OCI-LY7 (cell line): Measurements from ENCODE around the gene FOXK1. TPM values are rescaled to one million over a fixed set of nuclear protein-coding genes. Genes with fewer than 3 reads are reported as not detected.

Experiments
- BruUV-seq: library from RNA; stranded (reverse); fragments of 400-500 nt; replicated peaks from 2 replicates; lab custom pipeline; 2021; lab: Mats Ljungman, UMichigan
- CTCF ChIA-PET: fragments of 300-600 bp; sonication (Branson Sonifier 250); formaldehyde crosslinking; loops from one replicate; lab custom pipeline; 2022; ENCODE audit warnings: antibody characterized with exemption; ENCODE audit not compliant: unreplicated experiment; lab: Charles Lee
- POLR2A ChIA-PET: fragments of 300-600 bp; sonication (Branson Sonifier 250); formaldehyde crosslinking; loops from one replicate; lab custom pipeline; 2022; ENCODE audit warnings: antibody characterized with exemption; lab: Charles Lee
- DNase-seq: peaks from one replicate; pipeline ENCODE4 v3.0.0-alpha.2; 2015; ENCODE audit warnings: low spot score
- H2AFZ ChIP-seq: fragments of 200-600 bp; sonication (generic), shearing (Covaris generic); 2 replicates; pipeline ENCODE4 v1.6.1; 2014; ENCODE audit warnings: mild to moderate bottlenecking, antibody characterized with exemption, low read length, moderate library complexity
- H3K27ac ChIP-seq: fragments of 200-600 bp; sonication (generic); 2 replicates; pipeline ENCODE4 v1.5.1; 2014; ENCODE audit warnings: mixed run types, low read depth, mild to moderate bottlenecking, moderate library complexity, low read length, inconsistent platforms; ENCODE audit not compliant: poor library complexity, severe bottlenecking
- H3K36me3 ChIP-seq: fragments of 200-600 bp; sonication (generic); 2 replicates; pipeline ENCODE4 v1.6.1; 2014; ENCODE audit warnings: mild to moderate bottlenecking, antibody characterized with exemption, low read length, moderate library complexity, mixed read lengths; ENCODE audit not compliant: insufficient read depth
- H3K4me1 ChIP-seq: fragments of 200-600 bp; sonication (generic); 2 replicates; pipeline ENCODE4 v1.5.1; 2014; ENCODE audit warnings: mild to moderate bottlenecking, low read length; ENCODE audit not compliant: insufficient read depth, poor library complexity, severe bottlenecking
- H3K4me2 ChIP-seq: fragments of 200-600 bp; sonication (generic); 2 replicates; pipeline ENCODE4 v1.6.1; 2014; ENCODE audit warnings: mild to moderate bottlenecking, low read length
- H3K4me3 ChIP-seq: fragments of 200-600 bp; sonication (generic); 2 replicates; pipeline ENCODE4 v1.5.1; 2014; ENCODE audit warnings: mild to moderate bottlenecking, low read depth, low read length; ENCODE audit not compliant: poor library complexity, severe bottlenecking
- H3K79me2 ChIP-seq: fragments of 200-600 bp; sonication (generic); 2 replicates; pipeline ENCODE4 v1.6.1; 2016; ENCODE audit warnings: low read depth, mild to moderate bottlenecking, low read length, moderate library complexity, mixed read lengths; ENCODE audit not compliant: insufficient read depth
- H3K9me2 ChIP-seq: fragments of 200-600 bp; sonication (generic); 2 replicates; pipeline ENCODE4 v1.6.1; 2016; ENCODE audit warnings: mild to moderate bottlenecking, low read length, mixed read lengths; ENCODE audit not compliant: insufficient read depth
- H3K9me3 ChIP-seq: fragments of 200-600 bp; sonication (generic); 2 replicates; pipeline ENCODE4 v1.6.1; 2014; ENCODE audit warnings: mild to moderate bottlenecking, mixed run types, low read length, mixed read lengths
- H4K20me1 ChIP-seq: fragments of 200-600 bp; sonication (generic); 2 replicates; pipeline ENCODE4 v1.6.1; 2014; ENCODE audit warnings: mild to moderate bottlenecking, antibody characterized with exemption, low read length, moderate library complexity, mixed read lengths; ENCODE audit not compliant: insufficient read depth
- EZH2phosphoT487 ChIP-seq: fragments of 200-600 bp; sonication (generic); IDR thresholded peaks from 2 replicates; pipeline ENCODE4 v1.6.1; 2018; ENCODE audit warnings: low read depth, borderline replicate concordance, mild to moderate bottlenecking, mixed run types, antibody characterized with exemption, low read length, moderate library complexity, mixed read lengths
- intact Hi-C: fragments of 100-400 bp; cut with micrococcal nuclease; formaldehyde crosslinking; loops from one replicate; pipeline ENCODE4 v1.10.0; 2022; ENCODE audit not compliant: unreplicated experiment
- total RNA-seq, 2 experiments: library from RNA; depleted of rRNA in 1 of 2; stranded (reverse); fragments of >200 nt in 1 of 2; shearing (Covaris generic) in 1 of 2; gene quantifications; 2 replicates each; pipeline ENCODE4 v1.2.3, GENCODE V29; 2014 to 2022
- TF ChIP-seq, protein P1 (sequence below): fragments of 200-600 bp; sonication (generic); conservative IDR thresholded peaks from 2 replicates; pipeline ENCODE4 v1.5.1; 2014; ENCODE audit warnings: mild to moderate bottlenecking, antibody characterized with exemption, low read length, moderate library complexity, mixed read lengths

FOXK1 gene
- total RNA-seq, 2 experiments from 2014 or later = 17.3 to 34.5 TPM

DNA sequence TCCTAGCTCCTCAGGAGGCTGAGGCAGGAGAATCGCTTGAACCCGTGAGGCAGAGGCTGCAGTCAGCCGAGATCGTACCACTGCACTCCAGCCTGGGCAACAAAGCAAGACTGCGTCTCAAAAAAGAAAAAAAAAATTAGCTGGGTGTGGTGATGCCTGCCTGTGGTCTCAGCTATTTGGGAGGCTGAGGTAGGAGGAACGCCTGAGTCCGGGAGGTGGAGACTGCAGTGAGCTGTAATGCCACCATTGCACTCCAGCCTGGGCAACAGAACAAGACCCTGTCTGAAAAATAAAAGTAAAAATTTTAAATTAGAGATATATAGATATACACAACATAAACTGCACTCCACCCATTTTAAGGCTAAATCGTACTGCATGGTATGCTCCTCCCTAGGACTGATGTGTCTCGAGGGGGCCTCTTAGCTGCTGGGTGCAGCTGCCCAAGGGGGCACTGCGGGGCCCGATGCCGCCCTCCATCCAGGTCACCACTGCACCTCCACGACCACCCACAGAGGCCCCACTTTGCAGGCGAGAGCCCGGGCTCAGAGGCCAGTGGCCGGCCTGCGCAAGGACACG lies 40.9 kb upstream of the FOXK1 start:
- CTCF ChIA-PET = interaction anchor here (0.6 to 1.0 kb wide), 4 partner anchors 8 to 1157 kb away, joined by 3 to 7 read pairs (median 4); no protein-coding TSS in a partner anchor
- POLR2A ChIA-PET = interaction anchor here (0.9 to 1.7 kb wide), 4 partner anchors 11 to 40 kb away, joined by 4 to 12 read pairs (median 5); partner anchors contain the start of gene FOXK1
- no TSS peak for BruUV-seq

DNA sequence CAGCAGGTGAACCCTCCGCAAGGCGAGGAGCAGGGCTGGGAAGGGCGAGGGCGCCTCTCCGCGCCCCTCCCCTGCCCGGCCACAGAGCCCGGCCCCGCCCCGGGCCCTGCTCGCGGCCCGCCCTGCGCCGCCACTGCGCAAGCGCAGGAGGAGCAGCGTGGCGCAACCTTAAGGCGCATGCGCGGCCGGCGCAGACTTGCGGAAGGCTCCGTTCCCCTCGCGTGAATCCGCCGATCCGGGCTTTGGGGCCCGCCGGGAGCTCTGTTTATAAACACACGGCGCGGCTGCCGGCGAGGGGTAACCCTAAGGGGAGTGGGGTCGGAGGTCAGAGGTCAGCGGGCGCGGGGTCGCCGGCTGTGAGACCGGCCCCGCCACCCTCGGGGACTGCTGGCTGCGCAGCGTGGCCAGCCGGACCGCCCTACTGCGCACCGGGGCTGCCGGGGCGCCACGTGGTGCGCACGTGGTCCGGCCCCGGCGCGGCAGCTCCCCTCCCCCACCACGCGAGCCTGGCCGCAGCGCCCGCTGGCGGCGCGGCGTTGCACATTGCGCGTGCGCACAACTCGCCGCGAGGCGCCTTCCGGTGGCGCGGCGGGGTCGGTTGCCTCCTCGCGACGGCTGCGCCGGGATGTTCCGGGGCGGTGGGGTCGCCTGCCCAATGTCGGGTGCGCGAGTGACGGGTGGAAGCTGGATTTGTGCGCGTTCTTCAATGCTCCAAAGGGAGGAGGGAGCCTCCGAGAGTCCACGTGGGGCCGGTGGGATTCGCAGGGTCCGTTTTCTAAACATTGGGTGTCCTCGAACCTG lies 40.2 kb upstream of the FOXK1 start:
- CTCF ChIA-PET = interaction anchor here (0.6 to 1.0 kb wide), 3 partner anchors 40 to 1156 kb away, joined by 3 to 7 read pairs (median 3); no protein-coding TSS in a partner anchor
- peak; percentile 97 for DNase-seq
- H3K9me3 ChIP-seq = no peaks in the 10 kb centered on the region
- BruUV-seq = no TSS peak
- no peaks in the 10 kb centered on the region for H3K36me3 ChIP-seq
- peak overlapping the region; percentile 59 for H3K27ac ChIP-seq
- peaks cover 6% of the 10 kb centered on the region; the same call in 1 of the 2 replicates for H3K79me2 ChIP-seq
- H3K9me2 ChIP-seq = no peaks in the 10 kb centered on the region
- H3K4me3 ChIP-seq = peak overlapping the region; percentile 72
- no peaks in the 10 kb centered on the region for H4K20me1 ChIP-seq
- intact Hi-C loops = loop anchor here (1.0 kb wide), 1 partner anchor 40 kb away; the partner anchor contains the start of gene FOXK1
- POLR2A ChIA-PET = interaction anchor here (0.9 to 1.7 kb wide), 4 partner anchors 11 to 40 kb away, joined by 4 to 12 read pairs (median 5); partner anchors contain the start of gene FOXK1
- H3K4me2 ChIP-seq = peak overlapping the region; percentile 96
- no peak for TF ChIP-seq EZH2phosphoT487
- TF ChIP-seq, protein P1, sequence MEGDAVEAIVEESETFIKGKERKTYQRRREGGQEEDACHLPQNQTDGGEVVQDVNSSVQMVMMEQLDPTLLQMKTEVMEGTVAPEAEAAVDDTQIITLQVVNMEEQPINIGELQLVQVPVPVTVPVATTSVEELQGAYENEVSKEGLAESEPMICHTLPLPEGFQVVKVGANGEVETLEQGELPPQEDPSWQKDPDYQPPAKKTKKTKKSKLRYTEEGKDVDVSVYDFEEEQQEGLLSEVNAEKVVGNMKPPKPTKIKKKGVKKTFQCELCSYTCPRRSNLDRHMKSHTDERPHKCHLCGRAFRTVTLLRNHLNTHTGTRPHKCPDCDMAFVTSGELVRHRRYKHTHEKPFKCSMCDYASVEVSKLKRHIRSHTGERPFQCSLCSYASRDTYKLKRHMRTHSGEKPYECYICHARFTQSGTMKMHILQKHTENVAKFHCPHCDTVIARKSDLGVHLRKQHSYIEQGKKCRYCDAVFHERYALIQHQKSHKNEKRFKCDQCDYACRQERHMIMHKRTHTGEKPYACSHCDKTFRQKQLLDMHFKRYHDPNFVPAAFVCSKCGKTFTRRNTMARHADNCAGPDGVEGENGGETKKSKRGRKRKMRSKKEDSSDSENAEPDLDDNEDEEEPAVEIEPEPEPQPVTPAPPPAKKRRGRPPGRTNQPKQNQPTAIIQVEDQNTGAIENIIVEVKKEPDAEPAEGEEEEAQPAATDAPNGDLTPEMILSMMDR = peak; percentile 54
- peak overlapping the region; percentile 97 for H2AFZ ChIP-seq
- H3K4me1 ChIP-seq = peaks cover 9% of the 10 kb centered on the region

More for the DNA sequence above, 40.9 kb upstream of the FOXK1 start:
- H3K27ac ChIP-seq = no peak overlapping the region
- peaks cover 6% of the 10 kb centered on the region; the same call in 1 of the 2 replicates for H3K79me2 ChIP-seq
- intact Hi-C loops = loop anchor here (1.0 kb wide), 1 partner anchor 41 kb away; the partner anchor contains the start of gene FOXK1
- H3K4me3 ChIP-seq = peak overlapping the region; percentile 72
- no peaks in the 10 kb centered on the region for H3K9me3 ChIP-seq
- H3K9me2 ChIP-seq = no peaks in the 10 kb centered on the region
- TF ChIP-seq EZH2phosphoT487 = no peak
- TF ChIP-seq, protein P1 = 0 out of 2 replicates have a peak, but pooled peaks have one; percentile 16
- no peaks in the 10 kb centered on the region for H3K36me3 ChIP-seq
- no peaks in the 10 kb centered on the region for H4K20me1 ChIP-seq
- peak overlapping the region; percentile 96 for H3K4me2 ChIP-seq
- no peak for DNase-seq
- peaks cover 9% of the 10 kb centered on the region for H3K4me1 ChIP-seq
- peak overlapping the region; percentile 97 for H2AFZ ChIP-seq
